Activated CD4-positive, alpha-beta T cell treated with anti-CD3 and anti-CD28 coated beads, Interleukin-2, amount 10 ng/mL, durations not matched to agents 24 days and 14 days (primary cell): ENCODE measurements around the gene CTSE. TPM values are rescaled to one million over a fixed set of nuclear protein-coding genes. Genes with fewer than 3 reads are reported as not detected.
A peak's percentile ranks its signal among the peaks of the same experiment; 100 is the strongest.

ENCODE experiments used
- DNase-seq: peaks from one replicate; pipeline ENCODE4 v3.0.0; 2022
- H3K27ac Mint-ChIP-seq: one replicate; pipeline ENCODE4 v1.8.0; 2022; ENCODE audit warnings: mild to moderate bottlenecking, mixed read lengths
- H3K27me3 Mint-ChIP-seq: one replicate; pipeline ENCODE4 v1.8.0; 2022; ENCODE audit warnings: mixed read lengths
- H3K36me3 Mint-ChIP-seq: one replicate; pipeline ENCODE4 v1.8.0; 2022; ENCODE audit warnings: low read depth, mild to moderate bottlenecking, mixed read lengths
- H3K4me1 Mint-ChIP-seq: one replicate; pipeline ENCODE4 v1.8.0; 2021; ENCODE audit warnings: mixed read lengths
- H3K4me3 Mint-ChIP-seq: one replicate; pipeline ENCODE4 v1.8.0; 2022; ENCODE audit warnings: mild to moderate bottlenecking, moderate library complexity, mixed read lengths
- H3K9me3 Mint-ChIP-seq: one replicate; pipeline ENCODE4 v1.8.0; 2021; ENCODE audit warnings: mixed read lengths
- intact Hi-C: fragments of 100-400 bp; cut with micrococcal nuclease; formaldehyde crosslinking; loops from one replicate; pipeline ENCODE4 v1.15.1; 2023
- total RNA-seq: library from RNA; stranded (reverse); gene quantifications from 2 replicates; pipeline ENCODE4 v1.2.3, GENCODE V29; 2022

Gene CTSE
- total RNA-seq, 1 donor from 2014 or later: not detected

- Mint-ChIP-seq H3K27ac (no peak overlapping the region), H3K4me1 (no peaks in the 10 kb centered on the region), H3K36me3 (no peaks in the 10 kb centered on the region), H3K27me3 (peaks cover 14% of the 10 kb centered on the region), H3K4me3 (no peak overlapping the region), H3K9me3 (peaks cover 5% of the 10 kb centered on the region)
- intact Hi-C loops: no loop called here
- no peak for DNase-seq
These were observed 36.8 kb downstream of the CTSE start for GRCh38 chr1:205986861-205987260.

GRCh38 chr1:205986292-205986691, 37.4 kb downstream of the CTSE start:
- H3K36me3 Mint-ChIP-seq: no peaks in the 10 kb centered on the region
- H3K9me3 Mint-ChIP-seq: peaks cover 6% of the 10 kb centered on the region
- no peaks in the 10 kb centered on the region for H3K4me1 Mint-ChIP-seq
- H3K4me3 Mint-ChIP-seq: no peak overlapping the region
- no peak for DNase-seq
- intact Hi-C loops: no loop called here
- peaks cover 10% of the 10 kb centered on the region for H3K27me3 Mint-ChIP-seq
- H3K27ac Mint-ChIP-seq: no peak overlapping the region

GRCh38 chr1:205985330-205986005, 38.2 kb downstream of the CTSE start:
- intact Hi-C loops: no loop called here
- H3K36me3 Mint-ChIP-seq: no peaks in the 10 kb centered on the region
- peaks cover 6% of the 10 kb centered on the region for H3K9me3 Mint-ChIP-seq
- DNase-seq: no peak
- peaks cover 9% of the 10 kb centered on the region for H3K27me3 Mint-ChIP-seq
- H3K4me3 Mint-ChIP-seq: no peak overlapping the region
- H3K4me1 Mint-ChIP-seq: no peaks in the 10 kb centered on the region
- no peak overlapping the region for H3K27ac Mint-ChIP-seq

GRCh38 chr1:205983925-205984725, 39.6 kb downstream of the CTSE start:
- no peaks in the 10 kb centered on the region for H3K4me1 Mint-ChIP-seq
- H3K36me3 Mint-ChIP-seq: no peaks in the 10 kb centered on the region
- intact Hi-C loops: loop anchor here (1.0 kb wide), 1 partner anchor 122 kb away; no protein-coding TSS in a partner anchor
- peak; percentile 72 for DNase-seq
- H3K9me3 Mint-ChIP-seq: peaks cover 6% of the 10 kb centered on the region
- no peaks in the 10 kb centered on the region for H3K27me3 Mint-ChIP-seq
- no peak overlapping the region for H3K4me3 Mint-ChIP-seq
- H3K27ac Mint-ChIP-seq: no peak overlapping the region

- DNase-seq: no peak
- Mint-ChIP-seq H3K4me3 (no peak overlapping the region), H3K27ac (no peak overlapping the region), H3K27me3 (no peaks in the 10 kb centered on the region), H3K9me3 (peaks cover 6% of the 10 kb centered on the region), H3K36me3 (no peaks in the 10 kb centered on the region), H3K4me1 (no peaks in the 10 kb centered on the region)
- intact Hi-C loops: no loop called here
These were observed 42.4 kb downstream of the CTSE start for GRCh38 chr1:205981257-205981656.

GRCh38 chr1:205980237-205980870, 43.3 kb downstream of the CTSE start:
- DNase-seq: no peak
- H3K4me1 Mint-ChIP-seq: no peaks in the 10 kb centered on the region
- intact Hi-C loops: no loop called here
- no peaks in the 10 kb centered on the region for H3K27me3 Mint-ChIP-seq
- peaks cover 6% of the 10 kb centered on the region for H3K9me3 Mint-ChIP-seq
- H3K27ac Mint-ChIP-seq: no peak overlapping the region
- no peaks in the 10 kb centered on the region for H3K36me3 Mint-ChIP-seq
- H3K4me3 Mint-ChIP-seq: no peak overlapping the region

GRCh38 chr1:205979301-205979700, 44.4 kb downstream of the CTSE start:
- Mint-ChIP-seq H3K27me3 (no peaks in the 10 kb centered on the region), H3K9me3 (peaks cover 16% of the 10 kb centered on the region), H3K36me3 (no peaks in the 10 kb centered on the region), H3K4me3 (no peak overlapping the region), H3K27ac (no peak overlapping the region), H3K4me1 (no peaks in the 10 kb centered on the region)
- DNase-seq: no peak
- intact Hi-C loops: no loop called here

GRCh38 chr1:205978676-205979075, 45.0 kb downstream of the CTSE start:
- H3K4me1 Mint-ChIP-seq: peaks cover 1% of the 10 kb centered on the region
- no peak overlapping the region for H3K27ac Mint-ChIP-seq
- H3K27me3 Mint-ChIP-seq: no peaks in the 10 kb centered on the region
- DNase-seq: no peak
- H3K9me3 Mint-ChIP-seq: peaks cover 22% of the 10 kb centered on the region
- intact Hi-C loops: no loop called here
- no peak overlapping the region for H3K4me3 Mint-ChIP-seq
- H3K36me3 Mint-ChIP-seq: no peaks in the 10 kb centered on the region

GRCh38 chr1:205977402-205978014, 46.2 kb downstream of the CTSE start:
- Mint-ChIP-seq H3K9me3 (peaks cover 26% of the 10 kb centered on the region), H3K36me3 (no peaks in the 10 kb centered on the region), H3K27ac (no peak overlapping the region), H3K4me1 (peaks cover 2% of the 10 kb centered on the region), H3K27me3 (peaks cover 2% of the 10 kb centered on the region), H3K4me3 (no peak overlapping the region)
- intact Hi-C loops: loop anchor here (1.0 to 2.0 kb wide), 3 partner anchors 58 to 319 kb away; no protein-coding TSS in a partner anchor
- peak; percentile 92 for DNase-seq

- no peak for DNase-seq
- H3K36me3 Mint-ChIP-seq: no peaks in the 10 kb centered on the region
- peaks cover 2% of the 10 kb centered on the region for H3K27me3 Mint-ChIP-seq
- intact Hi-C loops: loop anchor here (1.0 to 2.0 kb wide), 3 partner anchors 58 to 318 kb away; no protein-coding TSS in a partner anchor
- H3K4me1 Mint-ChIP-seq: peaks cover 2% of the 10 kb centered on the region
- H3K4me3 Mint-ChIP-seq: no peak overlapping the region
- peaks cover 21% of the 10 kb centered on the region for H3K9me3 Mint-ChIP-seq
- H3K27ac Mint-ChIP-seq: no peak overlapping the region
These were observed 46.8 kb downstream of the CTSE start for GRCh38 chr1:205976708-205977401.

- intact Hi-C loops: loop anchor here (2.0 kb wide), 1 partner anchor 317 kb away; no protein-coding TSS in a partner anchor
These were observed 47.7 kb downstream of the CTSE start for GRCh38 chr1:205976036-205976435.

GRCh38 chr1:205975387-205975998, 48.2 kb downstream of the CTSE start:
- peaks cover 20% of the 10 kb centered on the region for H3K9me3 Mint-ChIP-seq
- no peak overlapping the region for H3K4me3 Mint-ChIP-seq
- H3K36me3 Mint-ChIP-seq: no peaks in the 10 kb centered on the region
- no peak overlapping the region for H3K27ac Mint-ChIP-seq
- DNase-seq: no peak
- intact Hi-C loops: no loop called here
- peaks cover 3% of the 10 kb centered on the region for H3K4me1 Mint-ChIP-seq
- peaks cover 2% of the 10 kb centered on the region for H3K27me3 Mint-ChIP-seq

More at GRCh38 chr1:205976036-205976435, 47.7 kb downstream of the CTSE start:
- Mint-ChIP-seq H3K9me3 (peaks cover 20% of the 10 kb centered on the region), H3K4me3 (no peak overlapping the region), H3K27me3 (peaks cover 2% of the 10 kb centered on the region), H3K27ac (no peak overlapping the region), H3K36me3 (no peaks in the 10 kb centered on the region), H3K4me1 (peaks cover 2% of the 10 kb centered on the region)
- DNase-seq: no peak

- H3K27ac Mint-ChIP-seq: peak overlapping the region; percentile 28
- H3K4me3 Mint-ChIP-seq: no peak overlapping the region
These were observed 49.0 kb downstream of the CTSE start for GRCh38 chr1:205974712-205975111.

More at GRCh38 chr1:205974712-205975111, 49.0 kb downstream of the CTSE start:
- Mint-ChIP-seq H3K4me1 (peaks cover 6% of the 10 kb centered on the region), H3K36me3 (no peaks in the 10 kb centered on the region), H3K9me3 (peaks cover 20% of the 10 kb centered on the region), H3K27me3 (peaks cover 2% of the 10 kb centered on the region)
- intact Hi-C loops: no loop called here
- DNase-seq: no peak
